HCT116 (cell line): ENCODE measurements around the gene NUFIP2. TPM values are rescaled to one million over a fixed set of nuclear protein-coding genes. Genes with fewer than 3 reads are reported as not detected.

Experiments
- ATAC-seq: fragments of 200-7000 bp; cut with Tn5 transposase; 2 replicates; pipeline ENCODE4 v1.9.1; 2020; ENCODE audit warnings: mild to moderate bottlenecking, moderate library complexity
- BruUV-seq: library from RNA; stranded (reverse); fragments of 400-500 nt; replicated peaks from 2 replicates; lab custom pipeline; 2021; lab: Mats Ljungman, UMichigan
- CTCF ChIA-PET: fragments of 300-600 bp; sonication (Branson Sonifier 250); formaldehyde crosslinking; loops from one replicate; lab custom pipeline; 2021; ENCODE audit warnings: antibody characterized with exemption; lab: Charles Lee
- POLR2A ChIA-PET: fragments of 300-600, 350-600 bp; sonication (Branson Sonifier 250); formaldehyde crosslinking; loops from one replicate; lab custom pipeline; 2021; ENCODE audit warnings: antibody characterized with exemption; lab: Charles Lee
- RAD21 ChIA-PET, 2 experiments: fragments of 300-600 bp; sonication (Branson Sonifier 250); formaldehyde crosslinking; loops; one replicate each; lab custom pipeline; 2023; ENCODE audit warnings: low total read pairs in 2 of 2; ENCODE audit not compliant: uncharacterized antibody in 2 of 2, unreplicated experiment in 2 of 2, low non-redundant PET in 1 of 2; lab: Charles Lee
- DNase-seq: peaks from one replicate; pipeline ENCODE4 v3.0.0-alpha.2; 2010; ENCODE audit warnings: low read depth, low spot score
- H2AFZ ChIP-seq: fragments of 200-600 bp; shearing (Covaris generic), sonication (generic); 2 replicates; pipeline ENCODE4 v1.6.1; 2017; ENCODE audit warnings: low read depth, mixed run types, mixed read lengths, antibody characterized with exemption, low read length; ENCODE audit not compliant: poor library complexity, severe bottlenecking
- H3K27ac ChIP-seq: 2 replicates; pipeline ENCODE4 v1.5.1; 2012; ENCODE audit warnings: low read depth, low read length
- H3K27me3 ChIP-seq: fragments of 200-600 bp; sonication (generic); 2 replicates; pipeline ENCODE4 v1.6.1; 2016; ENCODE audit warnings: mixed run types, low read length, mixed read lengths; ENCODE audit not compliant: insufficient read depth
- H3K36me3 ChIP-seq, 2 experiments: fragments of 200-500 bp in 1 of 2; fragments of 200-600 bp in 1 of 2; sonication (Bioruptor generic) in 1 of 2; sonication (generic) in 1 of 2; 2 replicates each; pipeline versions ENCODE4 v1.5.1 to v1.6.1; 2014 to 2016; ENCODE audit warnings: low read length in 2 of 2, inconsistent platforms in 1 of 2, mixed read lengths in 1 of 2, mixed run types in 1 of 2; ENCODE audit not compliant: insufficient read depth in 2 of 2, control insufficient read depth in 1 of 2
- H3K4me1 ChIP-seq, 2 experiments: fragments of 200-600 bp in 1 of 2; sonication (generic) in 1 of 2; 2 replicates each; pipeline versions ENCODE4 v1.5.1 to v1.6.1; 2012 to 2017; ENCODE audit warnings: low read length in 2 of 2, inconsistent platforms in 1 of 2, mild to moderate bottlenecking in 1 of 2, mixed read lengths in 1 of 2, mixed run types in 1 of 2, moderate library complexity in 1 of 2; ENCODE audit not compliant: insufficient read depth in 2 of 2, control insufficient read depth in 1 of 2
- H3K4me2 ChIP-seq: fragments of 200-600 bp; sonication (generic); 2 replicates; pipeline ENCODE4 v1.6.1; 2017; ENCODE audit warnings: mixed run types, low read length, mixed read lengths
- H3K4me3 ChIP-seq, 2 experiments: fragments of 200-600 bp in 1 of 2; sonication (generic) in 1 of 2; replicated peaks in 1 of 2; 2 replicates each; pipeline ENCODE4 v1.5.1; 2011 to 2016; ENCODE audit warnings: low read length in 2 of 2, control low read depth in 1 of 2, low read depth in 1 of 2, mild to moderate bottlenecking in 1 of 2, mixed read lengths in 1 of 2, mixed run types in 1 of 2
- H3K79me2 ChIP-seq: fragments of 200-600 bp; sonication (generic); 2 replicates; pipeline ENCODE4 v1.6.1; 2017; ENCODE audit warnings: mild to moderate bottlenecking, mixed run types, low read length, moderate library complexity, mixed read lengths; ENCODE audit not compliant: insufficient read depth
- H3K9ac ChIP-seq: fragments of 200-600 bp; sonication (generic); 2 replicates; pipeline ENCODE4 v1.6.1; 2016; ENCODE audit warnings: low read length, mixed read lengths
- H3K9me2 ChIP-seq: fragments of 200-600 bp; sonication (generic), shearing (Covaris generic); 2 replicates; pipeline ENCODE4 v1.6.1; 2017; ENCODE audit warnings: mixed run types, mild to moderate bottlenecking, moderate library complexity; ENCODE audit not compliant: insufficient read depth
- H3K9me3 ChIP-seq, 2 experiments: fragments of 200-500 bp in 1 of 2; fragments of 200-600 bp in 1 of 2; sonication (Bioruptor generic) in 1 of 2; sonication (generic) in 1 of 2; 2 replicates each; pipeline ENCODE4 v1.6.1; 2014 to 2017; ENCODE audit warnings: low read length in 2 of 2, mixed read lengths in 2 of 2, inconsistent platforms in 1 of 2, low read depth in 1 of 2, mild to moderate bottlenecking in 1 of 2, mixed run types in 1 of 2, moderate library complexity in 1 of 2; ENCODE audit not compliant: control insufficient read depth in 1 of 2, insufficient read depth in 1 of 2
- H4K20me1 ChIP-seq: fragments of 200-600 bp; sonication (generic), shearing (Covaris generic); 2 replicates; pipeline ENCODE4 v1.6.1; 2017; ENCODE audit warnings: mixed run types, mild to moderate bottlenecking, moderate library complexity; ENCODE audit not compliant: insufficient read depth
- ATF3 ChIP-seq: IDR thresholded peaks from 2 replicates; pipeline ENCODE4 v1.6.1; 2012
- CBX3 ChIP-seq: IDR thresholded peaks from 2 replicates; pipeline ENCODE4 v1.6.1; 2012; ENCODE audit warnings: low read depth
- EGR1 ChIP-seq: IDR thresholded peaks from 2 replicates; pipeline ENCODE4 v1.6.1; 2012; ENCODE audit warnings: low read depth
- EZH2 ChIP-seq: fragments of 200-600 bp; sonication (generic); IDR thresholded peaks from 2 replicates; pipeline ENCODE4 v1.6.1; 2017; ENCODE audit warnings: antibody characterized with exemption, mixed run types
- EZH2phosphoT487 ChIP-seq: fragments of 200-600 bp; IDR thresholded peaks from 2 replicates; pipeline ENCODE4 v1.6.1; 2018; ENCODE audit warnings: antibody characterized with exemption, borderline replicate concordance
- FOSL1 ChIP-seq: IDR thresholded peaks from 2 replicates; pipeline ENCODE4 v1.6.1; 2012; ENCODE audit warnings: low read depth
- JUND ChIP-seq: IDR thresholded peaks from 2 replicates; pipeline ENCODE4 v1.6.1; 2012
- POLR2A ChIP-seq: IDR thresholded peaks from 2 replicates; pipeline ENCODE4 v1.7.0; 2011; ENCODE audit warnings: borderline replicate concordance; ENCODE audit not compliant: insufficient read depth, insufficient read length; ENCODE audit errors: extremely low read depth
- POLR2AphosphoS5 ChIP-seq: IDR thresholded peaks from 2 replicates; pipeline ENCODE4 v1.6.1; 2011; ENCODE audit warnings: mild to moderate bottlenecking, low read depth, low read length, moderate library complexity
- RAD21 ChIP-seq: IDR thresholded peaks from 2 replicates; pipeline ENCODE4 v1.6.1; 2012; ENCODE audit warnings: low read depth, mild to moderate bottlenecking
- SIN3A ChIP-seq: IDR thresholded peaks from 2 replicates; pipeline ENCODE4 v1.6.1; 2012; ENCODE audit warnings: low read depth
- SP1 ChIP-seq: IDR thresholded peaks from 2 replicates; pipeline ENCODE4 v1.6.1; 2012; ENCODE audit warnings: low read depth
- SRF ChIP-seq: IDR thresholded peaks from 2 replicates; pipeline ENCODE4 v1.6.1; 2012; ENCODE audit warnings: low read depth
- TCF7L2 ChIP-seq: IDR thresholded peaks from 2 replicates; pipeline ENCODE4 v1.7.0; 2011; ENCODE audit warnings: borderline replicate concordance, inconsistent platforms; ENCODE audit not compliant: insufficient read depth, insufficient read length; ENCODE audit errors: extremely low read depth
- YY1 ChIP-seq: IDR thresholded peaks from 2 replicates; pipeline ENCODE4 v1.6.1; 2011; ENCODE audit warnings: low read length, low read depth, moderate library complexity, mild to moderate bottlenecking; ENCODE audit not compliant: insufficient replicate concordance; ENCODE audit errors: extremely low read depth
- ZFX ChIP-seq: fragments of 450-650 bp; IDR thresholded peaks from 2 replicates; pipeline ENCODE4 v1.6.1; 2017
- ZNF274 ChIP-seq: fragments of 200-500 bp; sonication (Bioruptor generic); IDR thresholded peaks from 2 replicates; pipeline ENCODE4 v1.6.1; 2014; ENCODE audit warnings: mild to moderate bottlenecking, low read depth, low read length, inconsistent platforms
- intact Hi-C: fragments of 100-400 bp; cut with micrococcal nuclease; formaldehyde crosslinking; loops from 2 replicates; pipeline ENCODE4 v1.10.0; 2022
- total RNA-seq: library from RNA; stranded (reverse); gene quantifications from one replicate; pipeline ENCODE4 v1.2.1, GENCODE V29; 2021; ENCODE audit not compliant: unreplicated experiment
- TF ChIP-seq, protein P1 (sequence below): IDR thresholded peaks from 2 replicates; pipeline ENCODE4 v1.6.1; 2012; ENCODE audit warnings: low read depth
- TF ChIP-seq, protein P2 (sequence below): IDR thresholded peaks from 2 replicates; pipeline ENCODE4 v1.6.1; 2012

Gene NUFIP2
- total RNA-seq, 1 experiment from 2014 or later = 66.5 TPM

DNA sequence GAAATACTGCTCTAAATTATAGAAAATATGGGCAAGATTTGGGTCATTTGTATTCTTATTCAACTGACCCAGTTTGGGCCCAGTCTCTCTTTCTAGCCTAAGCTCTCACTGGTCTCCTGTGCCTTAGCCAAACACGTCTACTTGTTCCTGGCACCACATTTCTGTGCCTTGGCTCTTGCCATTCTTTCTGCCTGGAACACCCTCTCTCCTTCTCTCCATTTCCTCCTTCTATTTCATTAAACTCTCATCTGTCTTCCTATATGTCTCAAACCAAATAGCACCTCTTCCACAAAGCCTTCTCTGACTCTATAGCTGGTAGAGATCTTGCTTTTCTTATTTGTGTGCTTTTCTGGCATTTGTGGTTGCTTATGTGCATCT lies 37.7 kb upstream of the NUFIP2 start:
- Histone ChIP-seq H3K4me2 (no peak overlapping the region), H3K9ac (no peak overlapping the region), H4K20me1 (no peaks in the 10 kb centered on the region), H3K36me3 (no peaks in the 10 kb centered on the region), H3K9me3 (no peaks in the 10 kb centered on the region), H3K27me3 (no peaks in the 10 kb centered on the region), H3K9me2 (no peaks in the 10 kb centered on the region), H3K4me1 (no peaks in the 10 kb centered on the region), H3K79me2 (no peaks in the 10 kb centered on the region), H3K27ac (no peak overlapping the region), H2AFZ (no peak overlapping the region), H3K4me3 (no peak overlapping the region)
- POLR2A ChIA-PET = no interaction called here
- TF ChIP-seq YY1 (no peak), EGR1 (no peak), EZH2phosphoT487 (no peak), TCF7L2 (no peak), ZFX (no peak), RAD21 (no peak), CBX3 (no peak), SRF (no peak)
- no TSS peak for BruUV-seq
- RAD21 ChIA-PET = no interaction called here
- CTCF ChIA-PET = no interaction called here
- DNase-seq = no peak
- no peak for ATAC-seq
- intact Hi-C loops = no loop called here

- H3K4me2 ChIP-seq = no peak overlapping the region
- H2AFZ ChIP-seq = no peak overlapping the region
- H3K9ac ChIP-seq = no peak overlapping the region
- H3K9me2 ChIP-seq = no peaks in the 10 kb centered on the region
- DNase-seq (no peak), ATAC-seq (no peak)
- no peak overlapping the region for H3K27ac ChIP-seq
- ChIA-PET RAD21 (no interaction called here), CTCF (no interaction called here), POLR2A (no interaction called here)
- H3K9me3 ChIP-seq = no peaks in the 10 kb centered on the region
- H4K20me1 ChIP-seq = no peaks in the 10 kb centered on the region
- no TSS peak for BruUV-seq
- no peak for TF ChIP-seq ATF3
- TF ChIP-seq EGR1 = no peak
- no peak for TF ChIP-seq EZH2
- no peak for TF ChIP-seq JUND
- no peak for TF ChIP-seq EZH2phosphoT487
- TF ChIP-seq CBX3 = no peak
- TF ChIP-seq FOSL1 = no peak
- TF ChIP-seq ZNF274 = no peak
- no peak for TF ChIP-seq POLR2AphosphoS5
- TF ChIP-seq RAD21 = no peak
- TF ChIP-seq, protein P1, sequence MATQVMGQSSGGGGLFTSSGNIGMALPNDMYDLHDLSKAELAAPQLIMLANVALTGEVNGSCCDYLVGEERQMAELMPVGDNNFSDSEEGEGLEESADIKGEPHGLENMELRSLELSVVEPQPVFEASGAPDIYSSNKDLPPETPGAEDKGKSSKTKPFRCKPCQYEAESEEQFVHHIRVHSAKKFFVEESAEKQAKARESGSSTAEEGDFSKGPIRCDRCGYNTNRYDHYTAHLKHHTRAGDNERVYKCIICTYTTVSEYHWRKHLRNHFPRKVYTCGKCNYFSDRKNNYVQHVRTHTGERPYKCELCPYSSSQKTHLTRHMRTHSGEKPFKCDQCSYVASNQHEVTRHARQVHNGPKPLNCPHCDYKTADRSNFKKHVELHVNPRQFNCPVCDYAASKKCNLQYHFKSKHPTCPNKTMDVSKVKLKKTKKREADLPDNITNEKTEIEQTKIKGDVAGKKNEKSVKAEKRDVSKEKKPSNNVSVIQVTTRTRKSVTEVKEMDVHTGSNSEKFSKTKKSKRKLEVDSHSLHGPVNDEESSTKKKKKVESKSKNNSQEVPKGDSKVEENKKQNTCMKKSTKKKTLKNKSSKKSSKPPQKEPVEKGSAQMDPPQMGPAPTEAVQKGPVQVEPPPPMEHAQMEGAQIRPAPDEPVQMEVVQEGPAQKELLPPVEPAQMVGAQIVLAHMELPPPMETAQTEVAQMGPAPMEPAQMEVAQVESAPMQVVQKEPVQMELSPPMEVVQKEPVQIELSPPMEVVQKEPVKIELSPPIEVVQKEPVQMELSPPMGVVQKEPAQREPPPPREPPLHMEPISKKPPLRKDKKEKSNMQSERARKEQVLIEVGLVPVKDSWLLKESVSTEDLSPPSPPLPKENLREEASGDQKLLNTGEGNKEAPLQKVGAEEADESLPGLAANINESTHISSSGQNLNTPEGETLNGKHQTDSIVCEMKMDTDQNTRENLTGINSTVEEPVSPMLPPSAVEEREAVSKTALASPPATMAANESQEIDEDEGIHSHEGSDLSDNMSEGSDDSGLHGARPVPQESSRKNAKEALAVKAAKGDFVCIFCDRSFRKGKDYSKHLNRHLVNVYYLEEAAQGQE = no peak
- TF ChIP-seq, protein P2, sequence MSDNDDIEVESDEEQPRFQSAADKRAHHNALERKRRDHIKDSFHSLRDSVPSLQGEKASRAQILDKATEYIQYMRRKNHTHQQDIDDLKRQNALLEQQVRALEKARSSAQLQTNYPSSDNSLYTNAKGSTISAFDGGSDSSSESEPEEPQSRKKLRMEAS = no peak
- TF ChIP-seq SIN3A = no peak
- no peak for TF ChIP-seq TCF7L2
- no peak for TF ChIP-seq POLR2A
- no peak for TF ChIP-seq SP1
- no peak for TF ChIP-seq ZFX
- H3K4me1 ChIP-seq = no peaks in the 10 kb centered on the region
- H3K27me3 ChIP-seq = no peaks in the 10 kb centered on the region
- H3K4me3 ChIP-seq = no peak overlapping the region
- intact Hi-C loops = no loop called here
- H3K36me3 ChIP-seq = no peaks in the 10 kb centered on the region
- H3K79me2 ChIP-seq = no peaks in the 10 kb centered on the region
Measured at GRCh38 chr17:29331075-29331707, 37.2 kb upstream of the NUFIP2 start.
